Panc1 (cell line): ENCODE results near the gene ECHDC3. TPM values are rescaled to one million over a fixed set of nuclear protein-coding genes. Genes with fewer than 3 reads are reported as not detected.

ENCODE experiments used
- ATAC-seq: fragments of 200-7000 bp; cut with Tn5 transposase; 2 replicates; pipeline ENCODE4 v1.9.1; 2020; ENCODE audit warnings: mild to moderate bottlenecking, moderate library complexity
- BruUV-seq: library from RNA; stranded (reverse); fragments of 400-500 nt; replicated peaks from 2 replicates; lab custom pipeline; 2021; lab: Mats Ljungman, UMichigan
- CTCF ChIA-PET: fragments of 300-600 bp; sonication (Branson Sonifier 250); formaldehyde crosslinking; loops from one replicate; lab custom pipeline; 2022; ENCODE audit warnings: antibody characterized with exemption; lab: Charles Lee
- POLR2A ChIA-PET: fragments of 300-600 bp; sonication (Branson Sonifier 250); formaldehyde crosslinking; loops from one replicate; lab custom pipeline; 2022; ENCODE audit warnings: antibody characterized with exemption; lab: Charles Lee
- DNase-seq: peaks from one replicate; pipeline ENCODE4 v3.0.0-alpha.2; 2010; ENCODE audit warnings: low read depth, low spot score
- H3K27ac ChIP-seq: 2 replicates; pipeline ENCODE4 v1.5.1; 2011; ENCODE audit warnings: mild to moderate bottlenecking, low read length, inconsistent platforms
- H3K27me3 ChIP-seq: fragments of 200-500 bp; sonication (Bioruptor generic); 2 replicates; pipeline ENCODE4 v1.6.0; 2014; ENCODE audit warnings: low read length, inconsistent platforms; ENCODE audit not compliant: control insufficient read depth, insufficient read depth
- H3K36me3 ChIP-seq: fragments of 200-500 bp; sonication (Bioruptor generic); 2 replicates; pipeline ENCODE4 v1.5.1; 2014; ENCODE audit warnings: inconsistent platforms, mild to moderate bottlenecking, low read length, moderate library complexity; ENCODE audit not compliant: control insufficient read depth, insufficient read depth
- H3K4me1 ChIP-seq: 2 replicates; pipeline ENCODE4 v1.5.1; 2011; ENCODE audit warnings: inconsistent platforms, mild to moderate bottlenecking, low read length, moderate library complexity; ENCODE audit not compliant: control insufficient read depth, insufficient read depth
- H3K4me3 ChIP-seq, 2 experiments: 2 replicates each; pipeline ENCODE4 v1.5.1; 2011 to 2012; ENCODE audit warnings: low read depth in 2 of 2, low read length in 2 of 2, mild to moderate bottlenecking in 2 of 2, inconsistent platforms in 1 of 2, moderate library complexity in 1 of 2
- H3K9me3 ChIP-seq: fragments of 200-500 bp; sonication (Bioruptor generic); 2 replicates; pipeline ENCODE4 v1.5.1; 2014; ENCODE audit warnings: low read depth, mild to moderate bottlenecking, inconsistent platforms, low read length, moderate library complexity; ENCODE audit not compliant: control insufficient read depth, insufficient read depth
- POLR2AphosphoS5 ChIP-seq: IDR thresholded peaks from 2 replicates; pipeline ENCODE4 v1.6.1; 2012; ENCODE audit warnings: mild to moderate bottlenecking, low read depth, low read length, moderate library complexity
- SIN3A ChIP-seq: IDR thresholded peaks from 2 replicates; pipeline ENCODE4 v1.6.1; 2012; ENCODE audit warnings: low read depth, mild to moderate bottlenecking, low read length, moderate library complexity, borderline replicate concordance; ENCODE audit not compliant: insufficient read depth
- TCF7L2 ChIP-seq: IDR thresholded peaks from 2 replicates; pipeline ENCODE4 v1.6.1; 2011; ENCODE audit warnings: mild to moderate bottlenecking, low read depth, low read length, inconsistent platforms
- in situ Hi-C: cut with HindIII; loops from 2 replicates; pipeline ENCODE4 v1.10.0; 2016; ENCODE audit warnings: low sequenced_read_pairs, low pct_unique_long_range_greater_than_20kb
- intact Hi-C: fragments of 100-400 bp; cut with micrococcal nuclease; formaldehyde crosslinking; loops from one replicate; pipeline ENCODE4 v1.10.0; 2022; ENCODE audit not compliant: unreplicated experiment
- total RNA-seq: library from RNA; stranded (reverse); gene quantifications from one replicate; pipeline ENCODE4 v1.2.1, GENCODE V29; 2021; ENCODE audit not compliant: unreplicated experiment
- TF ChIP-seq, protein P1 (sequence below), 2 experiments: IDR thresholded peaks; 2 replicates each; pipeline ENCODE4 v1.6.1; 2011 to 2012; ENCODE audit warnings: low read depth in 2 of 2, control low read depth in 1 of 2, low read length in 1 of 2, mild to moderate bottlenecking in 1 of 2, moderate library complexity in 1 of 2; ENCODE audit not compliant: insufficient read depth in 1 of 2
- TF ChIP-seq, protein P2 (sequence below): fragments of 450-650 bp; IDR thresholded peaks from 2 replicates; pipeline ENCODE4 v1.5.1; 2017; ENCODE audit warnings: mild to moderate bottlenecking

ECHDC3 gene
- total RNA-seq, 1 experiment from 2014 or later, result 5.8 TPM

DNA sequence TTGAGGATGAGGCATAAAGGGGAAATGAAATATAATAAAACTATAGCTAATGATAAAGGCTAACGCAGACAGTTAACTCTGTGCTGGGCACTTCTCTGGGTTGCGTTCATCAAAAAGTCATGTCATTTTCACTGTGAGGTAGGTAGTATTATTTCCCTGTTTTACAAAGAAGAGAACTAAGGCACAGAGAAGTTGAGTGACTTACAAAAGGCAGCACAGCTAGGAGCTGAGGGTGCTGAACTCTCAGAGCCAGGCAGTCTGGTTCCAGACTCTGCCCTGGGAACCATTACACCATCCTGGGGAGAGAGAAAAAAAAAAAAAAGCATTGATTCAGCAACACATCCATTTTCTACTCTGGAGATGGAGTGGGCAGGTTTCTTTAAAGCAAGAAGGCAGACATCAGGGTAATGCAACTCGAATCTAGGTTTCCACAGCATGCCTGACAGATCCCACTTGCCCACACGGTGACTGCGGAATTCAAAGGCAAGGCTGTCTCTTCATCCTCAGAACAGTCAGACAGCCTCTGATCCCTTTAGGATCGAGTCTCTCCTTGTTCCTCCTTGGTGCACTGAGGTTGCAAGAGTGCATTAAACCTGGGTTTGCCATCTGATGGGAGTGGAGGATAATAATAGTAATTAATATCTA, 40.6 kb upstream of the ECHDC3 start:
- no peaks in the 10 kb centered on the region for H3K9me3 ChIP-seq
- intact Hi-C loops, result no loop called here
- ChIA-PET POLR2A (no interaction called here), CTCF (no interaction called here)
- no peaks in the 10 kb centered on the region for H3K4me1 ChIP-seq
- H3K4me3 ChIP-seq, result no peak overlapping the region
- no peak for DNase-seq
- no peak overlapping the region for H3K27ac ChIP-seq
- BruUV-seq, result no TSS peak
- no peak for TF ChIP-seq TCF7L2
- TF ChIP-seq, protein P1, sequence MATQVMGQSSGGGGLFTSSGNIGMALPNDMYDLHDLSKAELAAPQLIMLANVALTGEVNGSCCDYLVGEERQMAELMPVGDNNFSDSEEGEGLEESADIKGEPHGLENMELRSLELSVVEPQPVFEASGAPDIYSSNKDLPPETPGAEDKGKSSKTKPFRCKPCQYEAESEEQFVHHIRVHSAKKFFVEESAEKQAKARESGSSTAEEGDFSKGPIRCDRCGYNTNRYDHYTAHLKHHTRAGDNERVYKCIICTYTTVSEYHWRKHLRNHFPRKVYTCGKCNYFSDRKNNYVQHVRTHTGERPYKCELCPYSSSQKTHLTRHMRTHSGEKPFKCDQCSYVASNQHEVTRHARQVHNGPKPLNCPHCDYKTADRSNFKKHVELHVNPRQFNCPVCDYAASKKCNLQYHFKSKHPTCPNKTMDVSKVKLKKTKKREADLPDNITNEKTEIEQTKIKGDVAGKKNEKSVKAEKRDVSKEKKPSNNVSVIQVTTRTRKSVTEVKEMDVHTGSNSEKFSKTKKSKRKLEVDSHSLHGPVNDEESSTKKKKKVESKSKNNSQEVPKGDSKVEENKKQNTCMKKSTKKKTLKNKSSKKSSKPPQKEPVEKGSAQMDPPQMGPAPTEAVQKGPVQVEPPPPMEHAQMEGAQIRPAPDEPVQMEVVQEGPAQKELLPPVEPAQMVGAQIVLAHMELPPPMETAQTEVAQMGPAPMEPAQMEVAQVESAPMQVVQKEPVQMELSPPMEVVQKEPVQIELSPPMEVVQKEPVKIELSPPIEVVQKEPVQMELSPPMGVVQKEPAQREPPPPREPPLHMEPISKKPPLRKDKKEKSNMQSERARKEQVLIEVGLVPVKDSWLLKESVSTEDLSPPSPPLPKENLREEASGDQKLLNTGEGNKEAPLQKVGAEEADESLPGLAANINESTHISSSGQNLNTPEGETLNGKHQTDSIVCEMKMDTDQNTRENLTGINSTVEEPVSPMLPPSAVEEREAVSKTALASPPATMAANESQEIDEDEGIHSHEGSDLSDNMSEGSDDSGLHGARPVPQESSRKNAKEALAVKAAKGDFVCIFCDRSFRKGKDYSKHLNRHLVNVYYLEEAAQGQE (IDR thresholded peaks at IDR 0.05; ENCODE audit: insufficient read depth in 1 of 2, low read depth in 2 of 2, low read length in 1 of 2), result no peak
- TF ChIP-seq, protein P2, sequence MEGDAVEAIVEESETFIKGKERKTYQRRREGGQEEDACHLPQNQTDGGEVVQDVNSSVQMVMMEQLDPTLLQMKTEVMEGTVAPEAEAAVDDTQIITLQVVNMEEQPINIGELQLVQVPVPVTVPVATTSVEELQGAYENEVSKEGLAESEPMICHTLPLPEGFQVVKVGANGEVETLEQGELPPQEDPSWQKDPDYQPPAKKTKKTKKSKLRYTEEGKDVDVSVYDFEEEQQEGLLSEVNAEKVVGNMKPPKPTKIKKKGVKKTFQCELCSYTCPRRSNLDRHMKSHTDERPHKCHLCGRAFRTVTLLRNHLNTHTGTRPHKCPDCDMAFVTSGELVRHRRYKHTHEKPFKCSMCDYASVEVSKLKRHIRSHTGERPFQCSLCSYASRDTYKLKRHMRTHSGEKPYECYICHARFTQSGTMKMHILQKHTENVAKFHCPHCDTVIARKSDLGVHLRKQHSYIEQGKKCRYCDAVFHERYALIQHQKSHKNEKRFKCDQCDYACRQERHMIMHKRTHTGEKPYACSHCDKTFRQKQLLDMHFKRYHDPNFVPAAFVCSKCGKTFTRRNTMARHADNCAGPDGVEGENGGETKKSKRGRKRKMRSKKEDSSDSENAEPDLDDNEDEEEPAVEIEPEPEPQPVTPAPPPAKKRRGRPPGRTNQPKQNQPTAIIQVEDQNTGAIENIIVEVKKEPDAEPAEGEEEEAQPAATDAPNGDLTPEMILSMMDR, result no peak
- TF ChIP-seq POLR2AphosphoS5, result no peak
- no peak for TF ChIP-seq SIN3A
- in situ Hi-C loops, result no loop called here
- H3K36me3 ChIP-seq, result no peaks in the 10 kb centered on the region
- no peaks in the 10 kb centered on the region for H3K27me3 ChIP-seq
- no peak for ATAC-seq

DNA sequence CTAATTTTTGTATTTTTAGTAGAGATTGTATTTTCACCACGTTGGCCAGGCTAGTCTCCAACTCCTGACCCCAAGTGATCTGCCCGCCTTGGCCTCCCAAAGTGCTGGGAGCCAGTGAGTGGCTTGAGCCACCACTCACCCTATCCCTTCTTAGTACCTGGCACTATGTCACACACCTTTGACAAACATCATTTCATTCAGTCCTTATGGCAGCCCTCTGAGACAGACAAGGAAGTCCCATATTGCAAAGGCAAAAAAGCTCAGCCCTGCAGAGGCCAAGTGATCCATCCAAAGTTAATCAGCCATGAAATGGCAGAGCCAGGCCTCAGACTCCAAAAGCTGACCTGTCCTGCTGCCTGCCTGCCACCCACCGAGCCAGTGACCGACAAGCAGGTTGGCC, 39.9 kb upstream of the ECHDC3 start:
- no peaks in the 10 kb centered on the region for H3K27me3 ChIP-seq
- no peak overlapping the region for H3K4me3 ChIP-seq
- POLR2A ChIA-PET, result no interaction called here
- TF ChIP-seq SIN3A (no peak), POLR2AphosphoS5 (no peak), TCF7L2 (no peak)
- TF ChIP-seq, protein P2, result no peak
- TF ChIP-seq, protein P1 (IDR thresholded peaks at IDR 0.05; ENCODE audit: insufficient read depth in 1 of 2, low read depth in 2 of 2, low read length in 1 of 2), result no peak
- in situ Hi-C loops (no loop called here), intact Hi-C loops (no loop called here)
- CTCF ChIA-PET, result no interaction called here
- H3K27ac ChIP-seq, result no peak overlapping the region
- DNase-seq, result no peak
- H3K36me3 ChIP-seq, result no peaks in the 10 kb centered on the region
- BruUV-seq, result no TSS peak
- no peak for ATAC-seq
- no peaks in the 10 kb centered on the region for H3K4me1 ChIP-seq
- no peaks in the 10 kb centered on the region for H3K9me3 ChIP-seq
